Hematopoietic multipotent progenitor cell treated with erythropoietin and hydrocortisone succinate and interleukin-3 and kit ligand, for 4 days (in vitro differentiated cells): ENCODE data around the gene SLC35F3.
"Not testable (repeated sequence)": the region's sequence is repeated elsewhere in the genome, so short reads cannot be mapped to it uniquely, and the experiment has no call there.

Experiments
- DNase-seq: peaks from one replicate; pipeline ENCODE4 v3.0.0-alpha.2; 2015

The SLC35F3 gene

DNA sequence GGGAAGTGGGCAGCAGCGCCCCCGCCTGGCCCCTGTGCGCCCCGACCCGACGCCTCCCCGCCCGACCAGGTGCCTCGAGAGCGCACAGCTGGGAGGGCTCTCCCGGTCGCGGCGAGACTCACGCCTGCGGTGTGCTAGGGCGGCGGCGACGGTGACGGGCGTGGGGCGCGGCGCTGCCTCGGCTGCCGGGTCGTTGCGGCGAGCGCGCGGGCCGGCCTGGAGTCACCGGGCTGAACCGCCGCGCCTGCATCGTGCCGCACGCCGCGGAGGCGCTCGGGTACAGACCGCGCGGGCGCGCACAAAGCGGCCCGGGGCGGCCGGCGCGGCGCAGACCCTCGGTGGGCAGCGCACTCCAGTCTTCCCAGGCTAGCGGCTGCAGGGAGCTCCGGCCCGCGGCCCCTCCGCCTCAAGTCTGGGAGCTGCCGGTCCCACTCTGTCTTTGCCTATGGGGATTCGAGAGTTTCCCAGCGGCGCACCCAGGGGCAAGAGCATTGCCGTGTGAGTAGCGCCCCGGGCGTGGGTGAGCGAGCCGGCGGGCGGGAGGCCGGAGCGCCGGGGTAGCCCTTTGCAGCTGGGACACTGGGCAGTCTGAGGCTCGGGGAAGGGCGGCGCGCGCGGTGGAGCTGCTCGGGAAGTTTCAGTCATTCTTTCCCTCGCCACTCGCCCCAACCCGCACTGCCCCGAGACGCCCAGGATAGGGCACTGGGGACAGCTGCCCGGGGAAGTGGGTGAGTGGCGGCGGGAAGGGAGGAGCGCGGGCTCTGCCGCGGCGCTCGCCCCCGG, at the start of gene SLC35F3:
Gene SLC35F3, plus strand, starts transcription at position 44 of the 783 bp plus-strand sequence.
- peak; percentile 34 for DNase-seq

DNA sequence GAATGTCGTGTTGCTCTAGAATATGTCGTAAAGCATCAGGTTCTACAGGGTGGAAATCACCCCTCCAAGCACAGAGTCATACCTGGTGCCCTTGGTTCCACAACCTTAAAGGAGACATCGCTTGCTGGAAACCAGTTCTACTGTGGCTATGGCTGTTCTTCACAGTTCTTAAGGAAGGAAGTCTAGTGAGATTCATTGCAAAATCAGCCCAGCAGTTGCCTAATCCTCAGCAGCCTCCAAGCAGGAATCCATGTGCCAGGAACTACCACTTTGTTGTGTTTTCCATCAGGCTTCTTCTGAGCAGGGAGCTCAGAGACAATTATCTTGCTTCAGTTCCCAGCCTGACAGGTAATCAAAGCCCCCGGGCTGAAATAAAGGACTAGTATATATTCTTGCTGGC, 45.0 kb upstream of the SLC35F3 start:
- peak; percentile 1 for DNase-seq

DNA sequence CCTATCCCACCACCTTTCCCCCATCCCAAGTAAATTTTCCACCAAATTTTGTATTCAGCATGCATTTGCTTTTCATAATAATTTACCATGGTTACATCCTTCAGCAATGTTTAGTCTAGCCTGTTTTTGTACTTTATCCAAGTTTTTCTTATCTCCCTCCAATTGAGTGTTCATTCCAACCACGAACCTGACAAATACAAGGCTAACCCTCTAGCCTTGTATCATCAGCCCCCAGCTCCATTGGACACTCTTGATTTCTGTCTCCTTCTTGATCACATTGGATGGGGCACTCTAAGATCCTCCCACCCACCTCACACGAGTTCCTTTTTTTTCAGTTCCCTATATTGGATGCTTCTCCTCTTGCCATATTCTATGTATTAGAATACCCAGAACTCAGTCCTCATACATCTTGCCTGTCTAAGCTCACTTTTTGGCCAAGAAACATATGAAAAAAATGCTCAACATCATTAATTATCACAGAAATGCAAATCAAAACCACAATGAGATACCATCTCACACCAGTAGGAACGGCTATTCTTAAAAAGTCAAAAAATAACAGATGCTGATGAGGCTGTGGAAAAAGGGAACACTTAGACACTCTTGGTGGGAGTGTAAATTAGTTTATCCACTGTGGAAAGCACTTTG, 40.5 kb upstream of the SLC35F3 start:
- DNase-seq: no peak

DNA sequence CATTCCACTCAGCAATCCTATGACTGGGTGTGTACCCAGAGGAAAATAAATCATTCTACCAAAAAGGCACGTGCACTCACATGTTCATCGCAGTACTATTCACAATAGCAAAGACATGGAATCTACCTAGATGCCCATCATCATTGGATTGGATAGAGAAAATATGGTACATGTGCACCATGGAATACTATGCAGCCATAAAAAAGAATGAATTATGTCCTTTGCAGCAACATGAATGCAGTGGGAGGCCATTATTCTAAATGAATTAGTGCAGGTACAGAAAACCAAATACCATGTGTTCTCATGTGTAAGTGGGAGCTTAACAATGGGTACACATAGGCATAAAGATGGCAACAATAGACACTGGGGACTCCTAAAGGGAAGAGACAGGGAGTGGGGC, 39.9 kb upstream of the SLC35F3 start:
- DNase-seq: no peak

DNA sequence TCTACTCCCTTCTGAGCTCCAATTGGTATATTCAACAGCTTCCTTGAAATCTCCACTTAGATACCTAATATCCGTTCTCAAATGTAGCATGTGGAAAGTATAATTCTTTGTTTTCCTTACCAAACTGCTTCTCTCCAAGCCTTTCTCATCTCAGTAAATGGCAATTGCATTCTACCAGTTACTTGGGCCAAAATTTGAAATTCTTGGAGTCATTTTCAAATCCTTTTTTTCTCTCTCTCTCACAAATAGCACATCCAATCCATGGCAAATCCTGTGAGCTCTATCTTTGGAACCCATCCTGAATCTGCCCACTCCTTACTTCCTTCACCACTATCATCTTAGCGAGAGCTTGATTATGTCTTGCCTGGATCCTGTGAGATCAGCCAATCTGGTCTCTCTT, 39.3 kb upstream of the SLC35F3 start:
- no peak for DNase-seq

DNA sequence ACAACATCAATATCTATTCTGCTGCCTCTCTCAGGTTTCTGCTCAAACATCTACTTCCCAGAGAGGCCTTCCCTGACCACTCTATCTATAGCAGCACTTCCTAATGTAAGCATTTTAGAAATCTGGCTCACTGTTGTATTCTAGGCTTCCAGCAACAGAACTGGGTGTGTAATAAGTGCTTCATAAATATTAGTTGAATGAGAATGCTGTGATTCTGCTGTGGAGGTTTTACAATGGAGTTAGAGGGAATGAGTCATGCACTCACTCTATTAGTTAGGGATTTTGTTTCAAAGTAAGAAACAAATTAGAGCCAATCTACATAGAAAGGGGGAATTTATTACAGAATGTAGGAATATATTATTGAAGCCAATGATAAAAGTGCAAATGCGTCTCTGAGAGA, 38.6 kb upstream of the SLC35F3 start:
- no peak for DNase-seq

DNA sequence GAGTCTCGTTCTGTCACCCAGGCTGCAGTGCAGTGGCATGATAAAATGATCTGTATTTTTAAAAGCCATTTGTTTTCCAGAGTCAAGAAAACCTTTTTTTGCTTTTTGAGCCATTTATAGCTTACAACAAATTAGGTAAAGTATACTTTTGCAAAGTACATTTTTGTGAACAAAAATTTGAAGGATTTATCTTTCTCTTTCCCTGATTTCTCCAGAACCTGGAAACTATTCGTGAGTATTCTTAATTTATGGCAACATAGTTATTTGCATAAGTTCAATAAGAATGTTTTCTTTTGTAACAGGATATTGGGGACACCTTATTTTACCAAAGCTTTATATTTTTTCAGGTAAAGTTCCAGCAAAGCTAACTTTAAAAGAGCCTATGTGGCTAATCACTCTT, 37.4 kb upstream of the SLC35F3 start:
- peak; percentile 5 for DNase-seq

DNA sequence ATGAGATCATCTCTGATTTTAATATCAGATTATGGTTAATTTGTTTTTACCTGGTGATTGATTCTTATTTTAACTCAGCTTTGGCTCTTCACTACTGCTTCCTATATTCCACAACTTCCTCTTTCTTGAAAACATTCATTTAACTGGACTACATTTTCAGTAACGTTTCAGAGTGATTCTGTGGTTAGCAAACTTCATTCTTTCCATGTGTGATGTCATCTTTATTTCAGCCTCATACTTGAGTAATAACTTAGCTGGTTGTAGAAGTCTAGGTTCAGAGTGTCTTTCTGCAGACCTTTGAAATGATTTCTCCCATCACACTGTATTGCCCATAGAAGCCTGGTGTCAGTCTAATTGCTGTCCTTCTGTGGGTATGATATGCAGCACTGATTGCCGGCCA, 36.0 kb upstream of the SLC35F3 start:
- DNase-seq: peak; percentile 10

DNA sequence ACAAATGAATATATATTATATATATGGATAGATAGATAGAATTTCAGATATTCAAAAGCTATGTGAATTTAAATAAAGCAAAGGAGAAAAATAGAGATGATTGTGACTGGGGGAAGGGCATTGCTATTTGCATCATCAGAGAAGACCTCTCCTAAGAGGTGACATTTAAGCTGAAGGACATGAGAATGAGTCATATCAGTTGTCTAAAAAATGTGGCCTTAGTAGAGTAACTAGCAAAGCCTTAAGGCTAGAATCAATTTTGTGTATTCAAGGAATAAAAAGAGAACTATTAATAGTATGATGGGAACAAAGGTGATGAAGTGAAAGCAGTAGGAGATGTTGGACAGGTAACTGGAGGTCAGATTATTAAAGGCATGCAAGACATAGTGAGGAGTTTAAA, 34.8 kb upstream of the SLC35F3 start:
- no peak for DNase-seq

DNA sequence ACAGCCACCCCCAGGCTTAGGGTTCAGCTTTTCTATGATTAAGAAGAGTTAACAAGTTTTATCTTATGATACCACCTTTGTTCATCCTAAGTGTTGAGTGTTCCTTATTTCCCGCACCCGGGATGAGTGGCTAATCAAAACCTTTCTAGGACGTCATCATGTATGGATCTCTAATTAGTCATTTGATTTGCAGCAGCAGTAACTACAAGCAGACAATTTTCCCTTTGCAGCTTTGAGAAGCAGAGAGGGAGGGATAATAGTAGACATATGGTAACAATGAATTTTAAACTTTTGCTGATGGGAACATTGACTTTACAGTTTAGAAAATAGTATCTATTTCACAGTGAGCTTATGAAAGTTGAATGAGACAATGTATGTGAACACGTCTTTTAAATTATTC, 30.8 kb upstream of the SLC35F3 start:
- DNase-seq: no peak

DNA sequence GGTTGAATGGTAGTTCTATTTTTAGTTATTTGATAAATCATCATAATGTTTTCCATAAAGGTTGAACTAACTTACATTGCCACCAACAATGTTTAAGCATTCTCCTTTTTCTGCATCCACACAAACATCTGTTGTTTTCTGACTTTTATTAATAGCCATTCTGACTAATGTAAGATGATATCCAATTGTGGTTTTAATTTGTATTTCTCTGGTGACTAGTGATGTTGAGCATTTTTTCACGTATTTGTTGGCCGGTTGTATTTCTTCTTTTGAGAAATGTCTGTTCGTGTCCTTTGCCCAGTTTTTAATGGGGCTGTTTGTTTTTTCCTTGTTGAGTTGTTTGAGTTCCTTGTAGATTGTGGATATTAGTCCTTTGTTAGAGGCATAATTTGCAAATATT, 24.6 kb upstream of the SLC35F3 start:
- DNase-seq: no peak

DNA sequence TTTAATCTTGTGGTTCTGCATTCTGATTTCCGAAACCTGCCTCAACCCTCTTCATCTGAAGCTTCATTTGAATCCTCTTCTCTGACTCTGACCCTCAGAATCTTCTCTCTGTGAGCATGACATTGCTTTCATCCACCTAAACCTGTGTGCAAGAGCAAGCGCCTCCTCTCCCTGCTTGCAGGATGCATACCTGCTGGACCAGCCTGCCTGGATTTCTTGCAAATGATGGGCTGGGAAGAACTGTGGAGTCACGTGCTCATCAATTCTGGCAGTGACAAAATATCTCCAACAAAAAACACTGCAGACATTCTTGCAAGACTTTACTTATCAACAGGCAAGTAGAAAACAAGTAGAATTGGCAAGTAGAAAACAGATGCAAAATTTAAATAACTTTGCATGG, 20.8 kb upstream of the SLC35F3 start:
- DNase-seq: no peak

DNA sequence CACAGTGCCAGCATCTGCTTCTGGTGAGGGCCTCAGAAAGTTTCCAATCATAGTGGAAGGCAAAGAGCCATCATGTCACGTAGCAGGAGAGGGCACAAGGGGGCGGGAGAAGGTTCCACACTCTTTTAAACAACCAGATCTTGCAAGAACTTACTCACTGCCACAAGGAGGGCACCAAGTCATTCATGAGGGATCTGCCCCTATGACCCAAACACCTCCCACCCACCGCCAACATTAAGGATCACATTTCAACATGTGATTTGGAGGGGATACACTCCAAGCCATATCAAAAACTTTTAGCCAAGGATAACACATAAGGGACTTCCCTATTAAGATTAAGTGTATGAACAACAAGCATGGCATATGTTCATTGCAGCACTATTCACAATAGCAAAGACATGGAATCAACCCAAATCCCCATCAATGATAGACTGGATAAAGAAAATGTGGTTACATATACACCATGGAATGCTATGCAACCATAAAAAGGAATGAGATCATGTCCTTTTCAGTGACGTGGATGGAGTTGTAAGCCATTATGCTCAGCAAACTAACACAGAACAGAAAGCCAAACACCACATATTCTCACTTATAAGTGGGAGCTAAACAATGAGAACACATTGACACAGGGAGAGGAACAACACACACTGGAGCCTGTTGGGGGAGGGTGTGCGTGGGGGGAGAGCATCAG, 19.9 kb upstream of the SLC35F3 start:
- no peak for DNase-seq

DNA sequence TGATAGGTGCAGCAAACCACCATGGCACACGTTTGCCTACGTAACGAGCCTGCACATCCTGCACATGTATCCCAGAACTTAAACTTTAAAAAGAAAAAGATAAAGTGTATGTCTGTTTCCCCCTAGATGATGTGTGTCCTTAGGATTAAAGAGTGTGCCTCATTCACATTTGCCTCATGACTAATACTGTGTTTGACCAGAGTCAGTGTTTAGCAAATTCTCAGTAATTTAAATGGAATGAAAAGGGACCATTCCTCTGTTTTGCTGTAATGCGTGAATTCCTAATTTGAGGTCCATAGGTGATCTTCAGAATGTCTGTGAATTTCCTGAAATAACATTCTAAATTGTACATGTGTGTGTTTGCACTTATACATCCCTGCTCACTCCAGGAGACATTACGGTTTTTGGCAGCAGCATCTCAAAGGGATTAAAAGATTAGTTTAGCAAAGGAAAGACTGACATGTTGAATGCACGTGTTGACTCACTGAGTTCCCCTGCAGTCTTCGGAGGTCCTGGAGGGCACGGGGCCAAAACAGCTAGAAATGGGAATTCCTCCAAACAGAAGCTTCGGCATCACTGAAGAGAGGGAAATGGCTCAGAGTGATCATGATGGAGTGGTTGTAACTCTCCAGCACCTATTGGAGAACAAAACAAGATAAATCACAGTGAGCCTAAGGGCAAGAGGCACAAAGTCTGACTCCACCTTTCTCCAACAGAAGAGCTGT, 19.1 kb upstream of the SLC35F3 start:
- no peak for DNase-seq

DNA sequence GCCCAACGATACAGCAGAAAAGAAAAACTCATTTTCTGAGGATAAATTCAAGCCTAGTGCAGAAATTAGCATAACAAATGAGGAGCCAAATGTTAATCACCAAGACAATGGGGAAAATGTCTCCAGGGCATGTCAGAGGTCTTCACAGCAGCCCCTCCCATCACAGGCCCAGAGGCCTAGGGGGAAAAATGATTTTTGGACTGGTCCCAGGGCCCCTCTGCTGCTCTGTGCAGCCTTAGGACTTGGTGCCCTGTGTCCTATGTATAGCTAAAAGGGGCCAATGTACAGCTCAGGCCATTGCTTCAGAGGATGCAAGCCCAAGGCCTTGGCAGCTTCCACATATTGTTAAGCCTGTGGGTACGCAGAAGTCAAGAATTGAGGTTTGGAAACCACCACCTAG, 13.3 kb upstream of the SLC35F3 start:
- DNase-seq: not testable (repeated sequence)

DNA sequence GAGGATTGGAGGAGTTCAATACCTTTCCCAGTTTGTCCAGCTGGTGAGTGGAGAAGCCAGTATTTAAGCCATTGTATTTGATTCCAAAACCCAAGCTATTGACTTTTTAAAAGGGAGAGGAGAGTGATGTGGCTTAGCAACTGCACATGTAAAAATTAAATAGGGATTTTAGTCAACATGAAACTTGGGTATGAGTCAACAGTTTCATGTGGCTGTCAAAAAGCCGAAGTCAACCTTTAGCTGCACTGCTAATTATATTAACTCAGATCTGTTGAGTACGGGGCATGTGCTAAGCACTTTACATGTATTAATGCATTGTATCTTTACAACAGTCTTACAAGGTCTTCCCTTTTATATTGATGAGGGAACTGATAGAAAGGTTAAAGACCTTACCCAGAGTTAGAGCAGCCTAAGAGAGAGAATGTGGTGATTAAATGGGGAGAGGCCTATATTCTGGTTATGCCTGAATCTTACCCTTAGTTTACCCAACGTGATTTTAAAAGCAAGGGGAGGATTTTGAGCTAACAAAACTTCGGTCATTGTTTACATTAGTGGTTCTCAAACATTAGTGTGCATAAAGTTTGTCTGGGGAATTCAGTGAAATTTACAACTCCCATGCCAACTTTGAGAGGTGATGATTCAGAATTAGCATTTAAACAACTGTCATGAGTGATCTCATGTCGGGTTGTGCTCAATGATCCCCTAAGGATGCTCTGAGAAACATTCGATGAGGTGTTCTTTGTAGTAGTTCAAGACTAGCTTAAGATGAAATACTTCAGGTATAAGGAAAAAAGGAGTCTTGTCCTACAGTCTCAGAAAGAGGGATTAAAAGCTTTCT, 6.9 kb upstream of the SLC35F3 start:
- DNase-seq: no peak

DNA sequence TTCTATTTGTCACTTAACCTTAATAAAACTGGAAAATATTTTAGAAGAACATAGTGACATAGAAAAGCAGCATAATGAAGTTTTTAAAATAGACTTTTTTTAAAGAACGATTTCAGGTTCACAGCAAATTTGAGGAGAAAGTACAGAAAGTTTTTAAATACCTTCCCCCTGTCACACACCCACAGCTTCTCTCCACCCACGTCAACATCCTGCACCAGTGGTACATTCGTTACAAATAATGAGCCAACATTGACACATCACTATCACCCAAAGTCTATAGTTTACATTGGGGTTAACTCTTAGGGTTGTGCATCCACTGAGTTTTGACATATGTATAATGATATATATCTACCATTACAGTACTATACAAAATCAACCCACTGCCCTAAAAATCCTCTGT, 3.0 kb upstream of the SLC35F3 start:
- DNase-seq: no peak

DNA sequence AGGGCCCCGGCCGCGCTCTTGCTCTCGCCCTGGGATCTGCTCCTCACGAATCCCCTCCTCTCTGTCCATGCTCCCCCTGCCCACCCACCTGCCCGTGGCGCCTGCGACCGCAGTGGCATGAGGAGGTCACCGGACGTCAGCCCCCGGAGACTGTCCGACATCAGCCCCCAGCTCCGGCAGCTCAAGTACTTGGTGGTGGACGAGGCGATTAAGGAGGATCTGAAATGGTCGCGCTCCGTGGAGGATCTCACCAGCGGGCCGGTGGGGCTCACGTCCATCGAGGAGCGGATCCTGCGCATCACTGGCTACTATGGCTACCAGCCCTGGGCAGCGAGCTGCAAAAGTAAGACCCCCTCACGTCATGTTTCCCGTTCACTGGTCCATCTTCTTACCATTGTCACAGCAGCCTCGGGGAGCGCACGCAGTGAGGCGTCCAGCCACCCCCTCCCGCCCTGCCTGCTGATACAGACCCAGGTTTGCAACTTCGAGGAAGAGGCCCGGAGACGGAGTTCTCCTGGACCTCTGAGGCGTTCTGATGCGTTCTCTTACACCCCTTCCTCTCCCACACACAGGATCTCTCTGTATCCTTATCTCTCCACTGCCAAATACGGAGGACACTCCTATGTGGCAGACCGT, 1.1 kb downstream of the SLC35F3 start:
- peak; percentile 4 for DNase-seq

DNA sequence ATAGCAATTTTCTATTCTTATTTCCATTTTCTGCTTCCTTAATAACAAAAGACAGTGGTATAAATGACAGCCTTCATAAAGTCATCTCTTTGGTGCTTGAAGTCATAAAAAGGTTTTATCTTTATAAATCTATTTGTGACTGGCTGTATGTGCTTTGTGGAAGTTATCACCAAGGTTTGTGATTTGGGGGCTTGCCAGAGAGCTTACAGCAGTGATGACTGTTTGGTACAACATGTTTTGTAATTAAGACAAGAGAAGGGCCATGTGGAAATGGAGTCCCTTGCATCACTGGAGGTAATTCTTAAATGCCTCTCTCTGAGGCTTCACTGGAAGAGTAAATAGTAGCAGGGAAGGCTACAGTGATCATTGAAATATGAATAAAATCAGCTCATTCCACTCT, 2.7 kb downstream of the SLC35F3 start:
- no peak for DNase-seq

DNA sequence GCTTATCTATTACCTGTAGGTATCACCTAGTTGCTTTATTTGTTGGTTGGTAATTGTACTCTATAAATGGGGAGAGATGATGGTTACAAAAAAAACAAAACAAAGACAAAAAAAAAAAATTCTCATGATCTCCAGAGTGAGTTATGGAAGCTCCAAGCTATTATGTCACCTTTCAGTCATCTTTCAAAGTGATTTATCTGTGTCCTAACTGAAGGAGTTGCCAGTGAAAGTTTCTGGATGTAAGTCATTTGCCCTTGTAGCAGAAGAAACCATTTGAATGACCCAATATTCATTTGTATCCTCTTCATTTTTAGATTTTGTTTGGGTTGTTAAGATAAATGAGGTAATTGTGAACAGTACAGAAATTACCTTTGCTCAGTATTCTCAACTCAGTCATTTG, 3.6 kb downstream of the SLC35F3 start:
- DNase-seq: no peak

DNA sequence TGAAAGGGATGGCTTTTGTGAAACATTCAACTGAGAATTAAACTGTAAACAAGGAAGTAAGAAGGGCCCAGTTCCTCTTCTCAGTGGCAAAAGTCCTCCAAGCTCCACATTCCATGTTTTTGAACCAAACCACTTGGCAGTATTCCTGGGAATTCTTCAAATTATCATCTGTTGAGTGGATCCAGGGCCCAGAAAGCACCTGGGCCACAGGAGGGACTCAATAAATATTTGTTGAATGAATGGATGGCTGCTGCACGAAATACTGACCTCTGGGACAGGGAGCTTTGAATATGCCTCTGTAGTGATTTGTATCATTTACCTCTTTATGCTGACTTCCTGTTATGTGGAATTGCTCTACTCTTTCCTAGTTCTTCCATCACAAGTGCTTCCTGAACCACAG, 4.7 kb downstream of the SLC35F3 start:
- no peak for DNase-seq

DNA sequence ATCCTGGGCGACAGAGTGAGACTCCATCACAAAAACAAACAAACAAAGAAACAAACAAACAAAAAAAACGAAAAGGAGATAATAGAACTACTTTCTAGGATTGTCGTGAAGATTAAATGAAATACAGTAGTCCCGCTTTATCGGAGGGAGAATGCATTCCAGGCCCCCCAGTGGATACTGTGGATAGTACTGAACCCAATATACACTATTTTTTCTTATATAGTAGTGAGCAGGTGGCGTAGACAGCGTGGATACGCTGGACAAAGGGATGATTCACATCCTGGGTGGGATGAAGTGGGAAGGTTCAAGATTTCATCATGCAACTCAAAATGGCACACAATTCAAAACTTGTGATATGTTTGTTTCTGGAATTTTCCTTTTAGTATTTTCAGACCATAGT, 8.0 kb downstream of the SLC35F3 start:
- DNase-seq: no peak
